Dendritic cell treated with granulocyte-macrophage colony-stimulating factor and Interleukin-4, amounts not matched to agents 40 ng/mL and 50 ng/mL, for 4 days (primary cell): ENCODE results near the gene CXCL5.
"Not testable (repeated sequence)": the region's sequence is repeated elsewhere in the genome, so short reads cannot be mapped to it uniquely, and the experiment has no call there.

Source experiments
- H3K27ac Mint-ChIP-seq: one replicate; pipeline ENCODE4 v1.8.0; 2022; ENCODE audit warnings: mild to moderate bottlenecking, mixed read lengths
- H3K27me3 Mint-ChIP-seq: one replicate; pipeline ENCODE4 v1.8.0; 2022; ENCODE audit warnings: mild to moderate bottlenecking, mixed read lengths
- H3K36me3 Mint-ChIP-seq: one replicate; pipeline ENCODE4 v1.8.0; 2022; ENCODE audit warnings: low read depth, mixed read lengths
- H3K4me1 Mint-ChIP-seq: one replicate; pipeline ENCODE4 v1.8.0; 2022; ENCODE audit warnings: low read depth, mixed read lengths
- H3K4me3 Mint-ChIP-seq: one replicate; pipeline ENCODE4 v1.8.0; 2022; ENCODE audit warnings: mild to moderate bottlenecking, moderate library complexity, mixed read lengths
- H3K9me3 Mint-ChIP-seq: one replicate; pipeline ENCODE4 v1.8.0; 2022; ENCODE audit warnings: mixed read lengths
- intact Hi-C: fragments of 100-400 bp; cut with micrococcal nuclease; formaldehyde crosslinking; loops from one replicate; pipeline ENCODE4 v1.15.0; 2022

Gene CXCL5

DNA sequence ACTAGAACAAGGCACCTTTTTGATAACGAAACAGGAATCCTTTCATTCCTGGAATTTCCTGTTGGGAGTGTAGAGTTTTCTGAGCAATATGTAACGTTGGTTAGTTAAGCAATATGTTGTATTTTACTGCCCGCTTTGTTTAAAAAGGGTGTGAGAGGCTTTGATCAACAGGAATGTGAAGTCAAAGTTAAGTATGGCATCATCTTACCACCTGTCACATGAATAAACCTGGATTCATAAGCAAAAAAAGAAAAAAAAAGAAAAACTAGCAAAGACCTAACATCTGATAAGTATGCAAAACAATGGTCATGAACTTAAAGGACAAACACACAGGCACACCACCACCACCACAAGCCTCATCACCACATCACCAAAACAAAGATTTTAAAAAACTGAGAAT is 7.1 kb upstream of the CXCL5 start:
- Mint-ChIP-seq H3K4me3 (no peak overlapping the region), H3K4me1 (no peaks in the 10 kb centered on the region), H3K9me3 (no peaks in the 10 kb centered on the region), H3K27me3 (no peaks in the 10 kb centered on the region), H3K36me3 (no peaks in the 10 kb centered on the region), H3K27ac (no peak overlapping the region)
- intact Hi-C loops = no loop called here

GRCh38 chr4:74004668-74005067 is 6.2 kb upstream of the CXCL5 start:
- Mint-ChIP-seq H3K9me3 (no peaks in the 10 kb centered on the region), H3K27ac (no peak overlapping the region), H3K4me1 (no peaks in the 10 kb centered on the region), H3K36me3 (no peaks in the 10 kb centered on the region), H3K27me3 (no peaks in the 10 kb centered on the region), H3K4me3 (no peak overlapping the region)
- intact Hi-C loops = no loop called here

- intact Hi-C loops = no loop called here
- no peaks in the 10 kb centered on the region for H3K36me3 Mint-ChIP-seq
- peaks cover 9% of the 10 kb centered on the region for H3K4me1 Mint-ChIP-seq
- no peak overlapping the region for H3K4me3 Mint-ChIP-seq
- peaks cover 24% of the 10 kb centered on the region for H3K27me3 Mint-ChIP-seq
- no peaks in the 10 kb centered on the region for H3K9me3 Mint-ChIP-seq
- no peak overlapping the region for H3K27ac Mint-ChIP-seq
Observed at GRCh38 chr4:74000301-74000700, 1.8 kb upstream of the CXCL5 start.

DNA sequence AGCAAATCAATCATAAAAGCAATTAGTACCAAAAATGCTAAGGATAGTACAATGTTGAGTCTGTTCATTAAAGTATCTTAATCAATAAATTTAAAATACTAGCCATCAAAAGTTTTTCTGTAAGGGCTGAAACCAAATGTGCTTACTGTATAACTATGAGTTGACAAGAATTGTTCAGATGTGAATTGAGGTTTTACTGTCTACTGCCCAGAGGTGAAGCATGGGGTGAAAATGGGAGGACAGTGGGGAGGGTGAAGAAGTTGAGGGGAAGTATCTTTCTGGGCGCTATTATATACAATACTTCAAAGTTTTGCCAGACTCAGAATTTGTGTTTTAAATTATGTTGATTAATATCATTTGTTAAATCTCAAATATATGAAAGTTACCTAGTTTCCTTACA is 6.4 kb downstream of the CXCL5 start:
- H3K9me3 Mint-ChIP-seq = no peaks in the 10 kb centered on the region

DNA sequence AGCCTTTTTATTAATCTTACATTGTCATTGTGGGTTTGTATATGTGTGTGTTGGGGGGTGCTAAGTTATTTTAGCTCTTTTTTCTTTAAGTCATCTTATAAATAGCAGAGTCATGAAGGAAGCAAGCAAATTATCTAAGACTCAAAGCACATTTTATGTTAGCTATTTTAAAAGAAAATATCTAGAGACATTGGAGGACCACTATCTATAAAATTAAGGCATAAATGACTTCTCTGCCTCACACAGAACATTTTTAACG is 6.8 kb downstream of the CXCL5 start:
- H3K27me3 Mint-ChIP-seq = peaks cover 5% of the 10 kb centered on the region
- intact Hi-C loops = no loop called here
- no peak overlapping the region for H3K27ac Mint-ChIP-seq
- H3K36me3 Mint-ChIP-seq = no peaks in the 10 kb centered on the region
- no peaks in the 10 kb centered on the region for H3K9me3 Mint-ChIP-seq
- no peak overlapping the region for H3K4me3 Mint-ChIP-seq
- peaks cover 5% of the 10 kb centered on the region for H3K4me1 Mint-ChIP-seq

More for the DNA sequence above, 6.4 kb downstream of the CXCL5 start:
- H3K4me1 Mint-ChIP-seq = peaks cover 5% of the 10 kb centered on the region
- intact Hi-C loops = no loop called here
- H3K27me3 Mint-ChIP-seq = peaks cover 6% of the 10 kb centered on the region
- H3K4me3 Mint-ChIP-seq = no peak overlapping the region
- H3K36me3 Mint-ChIP-seq = no peaks in the 10 kb centered on the region
- no peak overlapping the region for H3K27ac Mint-ChIP-seq

DNA sequence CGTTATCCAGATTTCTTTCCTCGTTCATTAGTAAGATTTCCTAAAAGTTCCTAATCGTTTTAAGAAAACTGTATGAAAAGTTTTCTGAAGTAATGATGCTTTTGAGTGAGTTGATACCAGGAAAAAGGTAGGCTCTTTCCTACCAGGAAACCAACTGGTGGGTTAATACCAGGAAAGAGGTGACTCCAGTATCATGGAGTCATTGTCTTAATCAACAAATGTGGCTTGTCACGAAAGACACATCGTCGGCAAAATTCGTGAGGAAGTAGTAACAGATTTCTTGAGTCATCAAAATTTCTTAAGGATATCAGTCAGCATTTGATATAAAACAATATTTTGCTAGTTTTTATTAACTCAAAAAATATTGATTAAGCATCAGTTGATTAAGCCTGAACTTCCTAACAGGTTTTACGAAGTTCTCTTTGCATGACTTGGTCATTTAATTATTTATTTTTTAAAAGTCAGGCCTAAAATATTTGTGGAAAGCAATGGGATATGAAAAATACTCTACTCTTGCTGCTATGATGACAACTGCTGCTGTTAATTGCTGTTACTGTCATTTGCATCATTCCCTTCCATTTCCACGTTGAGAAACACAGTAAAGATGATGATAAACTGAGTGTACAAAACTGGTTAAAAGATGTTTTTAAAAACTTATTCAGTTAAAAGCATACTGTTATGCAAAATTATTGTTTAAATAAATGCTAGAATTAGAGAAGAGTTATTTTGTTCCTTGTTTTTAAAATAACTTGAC is 7.3 kb downstream of the CXCL5 start:
- intact Hi-C loops = no loop called here
- Mint-ChIP-seq H3K4me3 (no peak overlapping the region), H3K27me3 (peaks cover 5% of the 10 kb centered on the region), H3K4me1 (peaks cover 5% of the 10 kb centered on the region), H3K9me3 (no peaks in the 10 kb centered on the region), H3K36me3 (no peaks in the 10 kb centered on the region), H3K27ac (no peak overlapping the region)

DNA sequence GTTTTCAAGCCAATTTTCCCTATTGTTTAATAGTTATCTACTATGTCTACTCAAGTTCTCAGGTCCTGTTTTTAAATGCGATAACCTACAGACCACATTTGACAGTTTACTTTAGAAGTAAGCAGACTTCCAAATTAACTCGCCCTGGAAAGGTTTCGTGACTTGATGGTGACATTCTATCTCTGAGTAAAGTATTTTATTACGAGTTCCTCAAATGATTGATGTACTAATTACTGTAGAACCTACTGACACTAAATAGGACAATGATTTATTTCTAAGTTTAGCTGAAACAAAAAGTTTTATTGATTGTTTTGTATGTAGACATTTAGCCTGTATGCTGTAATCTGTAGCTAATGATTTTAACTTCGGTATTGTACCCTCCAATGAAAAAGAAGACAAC is 8.5 kb downstream of the CXCL5 start:
- Mint-ChIP-seq H3K9me3 (no peaks in the 10 kb centered on the region), H3K4me3 (no peak overlapping the region), H3K4me1 (peaks cover 5% of the 10 kb centered on the region), H3K27ac (no peak overlapping the region), H3K36me3 (no peaks in the 10 kb centered on the region), H3K27me3 (peaks cover 2% of the 10 kb centered on the region)
- intact Hi-C loops = no loop called here

- H3K36me3 Mint-ChIP-seq = no peaks in the 10 kb centered on the region
- no peak overlapping the region for H3K4me3 Mint-ChIP-seq
- no peak overlapping the region for H3K27ac Mint-ChIP-seq
- intact Hi-C loops = no loop called here
- H3K9me3 Mint-ChIP-seq = no peaks in the 10 kb centered on the region
- H3K27me3 Mint-ChIP-seq = no peaks in the 10 kb centered on the region
- H3K4me1 Mint-ChIP-seq = peaks cover 5% of the 10 kb centered on the region
Observed at GRCh38 chr4:73989031-73989430, 9.4 kb downstream of the CXCL5 start.

DNA sequence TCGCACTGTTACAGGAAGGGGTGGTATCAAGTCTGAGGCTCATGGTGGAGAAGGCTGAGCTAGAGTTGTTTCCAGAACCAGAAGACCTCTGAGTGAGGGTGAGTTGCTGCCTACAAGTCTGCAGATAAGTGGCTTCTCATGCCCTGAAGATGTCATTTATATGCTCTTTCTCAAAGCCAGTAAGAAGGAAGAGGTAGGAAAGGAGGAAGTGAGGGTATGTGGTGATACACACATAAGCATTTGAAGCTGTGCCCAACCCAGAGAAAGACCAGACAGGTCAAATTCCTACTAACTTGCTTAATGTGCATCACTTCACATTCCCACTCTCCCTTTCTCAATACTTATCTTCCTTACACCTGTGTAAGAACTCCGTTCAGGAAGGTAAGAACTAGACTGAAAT is 10.4 kb downstream of the CXCL5 start, which contains the start of gene PPBP:
Gene PPBP, minus strand, starts transcription at position 130 of the 400 bp plus-strand sequence. Its CDS starts 87 bp downstream, at position 43.
- intact Hi-C loops = no loop called here
- Mint-ChIP-seq H3K9me3 (no peaks in the 10 kb centered on the region), H3K36me3 (no peaks in the 10 kb centered on the region), H3K4me3 (no peak within 1 kb of the TSS), H3K4me1 (peaks cover 5% of the 10 kb centered on the region), H3K27me3 (no peaks in the 10 kb centered on the region), H3K27ac (no peak within 1 kb of the TSS)

- H3K36me3 Mint-ChIP-seq = no peaks in the 10 kb centered on the region
- H3K4me3 Mint-ChIP-seq = no peak overlapping the region
- intact Hi-C loops = no loop called here
- no peak overlapping the region for H3K27ac Mint-ChIP-seq
- H3K27me3 Mint-ChIP-seq = peaks cover 12% of the 10 kb centered on the region
- no peaks in the 10 kb centered on the region for H3K9me3 Mint-ChIP-seq
- H3K4me1 Mint-ChIP-seq = peaks cover 5% of the 10 kb centered on the region
Observed at GRCh38 chr4:73985528-73985852, 13.0 kb downstream of the CXCL5 start.

DNA sequence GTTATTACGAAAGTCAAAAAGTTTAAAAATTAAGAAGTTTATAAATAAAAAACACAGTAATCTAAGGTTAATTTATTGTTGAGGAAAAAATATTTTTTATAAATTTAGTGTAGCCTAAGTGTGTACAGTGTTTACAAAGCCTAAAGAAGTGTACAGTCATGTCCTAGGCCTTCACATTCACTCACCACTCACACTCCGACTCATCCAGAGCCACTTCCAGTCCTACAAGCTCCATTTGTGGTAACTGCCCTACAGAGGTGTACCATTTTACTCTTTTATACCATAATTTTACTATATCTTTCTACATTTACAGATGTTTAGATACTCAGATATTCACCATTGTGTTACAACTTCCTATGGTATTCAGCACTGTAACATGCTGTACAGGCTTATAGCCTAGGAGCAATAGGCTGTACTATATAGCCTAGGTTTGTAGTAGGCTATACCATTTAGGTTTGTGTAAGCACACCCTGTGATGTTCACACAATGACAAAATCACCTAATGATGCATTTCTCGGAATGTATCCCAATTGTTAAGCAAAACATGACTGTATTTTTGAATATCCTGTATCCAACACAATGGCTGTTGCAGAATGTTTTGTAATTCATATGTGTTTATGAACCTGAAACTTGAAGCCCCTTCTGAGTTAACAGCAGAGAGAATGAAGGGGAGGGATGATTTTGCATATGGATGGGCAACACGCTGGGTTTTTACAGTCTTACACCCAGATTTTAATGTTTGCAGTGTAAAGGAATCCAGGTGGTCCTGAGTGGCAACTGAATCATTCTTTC is 13.5 kb downstream of the CXCL5 start:
- H3K9me3 Mint-ChIP-seq = no peaks in the 10 kb centered on the region
- no peaks in the 10 kb centered on the region for H3K36me3 Mint-ChIP-seq
- intact Hi-C loops = no loop called here
- H3K27me3 Mint-ChIP-seq = peaks cover 12% of the 10 kb centered on the region
- H3K4me1 Mint-ChIP-seq = peaks cover 5% of the 10 kb centered on the region
- no peak overlapping the region for H3K4me3 Mint-ChIP-seq
- no peak overlapping the region for H3K27ac Mint-ChIP-seq

- H3K27ac Mint-ChIP-seq, H3K36me3 Mint-ChIP-seq, H3K9me3 Mint-ChIP-seq, intact Hi-C loops, H3K4me1 Mint-ChIP-seq, H3K4me3 Mint-ChIP-seq: not testable (repeated sequence)
- peaks cover 14% of the 10 kb centered on the region for H3K27me3 Mint-ChIP-seq
Observed at GRCh38 chr4:73981175-73981574, 17.3 kb downstream of the CXCL5 start.

GRCh38 chr4:73979407-73979957 is 19.0 kb downstream of the CXCL5 start:
- Mint-ChIP-seq H3K27me3 (peaks cover 14% of the 10 kb centered on the region), H3K4me1 (no peaks in the 10 kb centered on the region), H3K36me3 (no peaks in the 10 kb centered on the region), H3K27ac (no peak overlapping the region), H3K4me3 (no peak overlapping the region), H3K9me3 (peaks cover 4% of the 10 kb centered on the region)
- intact Hi-C loops = no loop called here

- Mint-ChIP-seq H3K4me3 (no peak overlapping the region), H3K9me3 (peaks cover 10% of the 10 kb centered on the region), H3K36me3 (no peaks in the 10 kb centered on the region), H3K27ac (no peak overlapping the region), H3K4me1 (no peaks in the 10 kb centered on the region), H3K27me3 (peaks cover 14% of the 10 kb centered on the region)
- intact Hi-C loops = no loop called here
Observed at GRCh38 chr4:73978886-73979285, 19.6 kb downstream of the CXCL5 start.
